Measurements from ENCODE around the gene NMUR1.

The NMUR1 gene

DNA sequence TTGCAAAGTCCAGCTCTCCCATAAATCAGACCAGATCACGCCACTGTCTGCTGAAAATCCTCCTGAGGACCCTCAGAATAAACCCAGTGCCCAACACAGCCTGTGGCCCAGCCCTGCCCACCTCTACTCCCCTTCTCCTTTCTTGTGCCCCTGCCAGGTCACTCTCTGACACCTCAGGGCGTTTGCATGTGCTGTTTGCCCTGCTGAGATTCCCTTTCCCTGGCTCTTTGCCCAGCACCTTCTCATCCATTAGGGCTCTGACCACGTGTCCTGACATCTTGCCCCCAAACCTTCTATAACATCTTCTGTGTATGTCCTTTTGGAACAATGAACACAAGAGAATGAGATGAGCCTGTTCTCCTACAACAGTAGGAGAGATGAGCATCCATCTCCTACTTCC, 18.5 kb upstream of the NMUR1 start:
- H3K4me3 ChIP-seq (ENCODE audit: low read depth, low read length) = no peak overlapping the region
- TF ChIP-seq, protein P1, sequence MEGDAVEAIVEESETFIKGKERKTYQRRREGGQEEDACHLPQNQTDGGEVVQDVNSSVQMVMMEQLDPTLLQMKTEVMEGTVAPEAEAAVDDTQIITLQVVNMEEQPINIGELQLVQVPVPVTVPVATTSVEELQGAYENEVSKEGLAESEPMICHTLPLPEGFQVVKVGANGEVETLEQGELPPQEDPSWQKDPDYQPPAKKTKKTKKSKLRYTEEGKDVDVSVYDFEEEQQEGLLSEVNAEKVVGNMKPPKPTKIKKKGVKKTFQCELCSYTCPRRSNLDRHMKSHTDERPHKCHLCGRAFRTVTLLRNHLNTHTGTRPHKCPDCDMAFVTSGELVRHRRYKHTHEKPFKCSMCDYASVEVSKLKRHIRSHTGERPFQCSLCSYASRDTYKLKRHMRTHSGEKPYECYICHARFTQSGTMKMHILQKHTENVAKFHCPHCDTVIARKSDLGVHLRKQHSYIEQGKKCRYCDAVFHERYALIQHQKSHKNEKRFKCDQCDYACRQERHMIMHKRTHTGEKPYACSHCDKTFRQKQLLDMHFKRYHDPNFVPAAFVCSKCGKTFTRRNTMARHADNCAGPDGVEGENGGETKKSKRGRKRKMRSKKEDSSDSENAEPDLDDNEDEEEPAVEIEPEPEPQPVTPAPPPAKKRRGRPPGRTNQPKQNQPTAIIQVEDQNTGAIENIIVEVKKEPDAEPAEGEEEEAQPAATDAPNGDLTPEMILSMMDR (IDR thresholded peaks at IDR 0.05; ENCODE audit: insufficient read depth, low read depth, low read length, missing control alignments) = no peak
- DNase-seq (ENCODE audit: low read depth) = no peak

- no peak for DNase-seq (ENCODE audit: low read depth)
- no peak overlapping the region for H3K4me3 ChIP-seq (ENCODE audit: low read depth, low read length)
- TF ChIP-seq, protein P1 (IDR thresholded peaks at IDR 0.05; ENCODE audit: insufficient read depth, low read depth, low read length, missing control alignments) = no peak
These were observed 17.3 kb upstream of the NMUR1 start for GRCh38 chr2:231547315-231548110.

DNA sequence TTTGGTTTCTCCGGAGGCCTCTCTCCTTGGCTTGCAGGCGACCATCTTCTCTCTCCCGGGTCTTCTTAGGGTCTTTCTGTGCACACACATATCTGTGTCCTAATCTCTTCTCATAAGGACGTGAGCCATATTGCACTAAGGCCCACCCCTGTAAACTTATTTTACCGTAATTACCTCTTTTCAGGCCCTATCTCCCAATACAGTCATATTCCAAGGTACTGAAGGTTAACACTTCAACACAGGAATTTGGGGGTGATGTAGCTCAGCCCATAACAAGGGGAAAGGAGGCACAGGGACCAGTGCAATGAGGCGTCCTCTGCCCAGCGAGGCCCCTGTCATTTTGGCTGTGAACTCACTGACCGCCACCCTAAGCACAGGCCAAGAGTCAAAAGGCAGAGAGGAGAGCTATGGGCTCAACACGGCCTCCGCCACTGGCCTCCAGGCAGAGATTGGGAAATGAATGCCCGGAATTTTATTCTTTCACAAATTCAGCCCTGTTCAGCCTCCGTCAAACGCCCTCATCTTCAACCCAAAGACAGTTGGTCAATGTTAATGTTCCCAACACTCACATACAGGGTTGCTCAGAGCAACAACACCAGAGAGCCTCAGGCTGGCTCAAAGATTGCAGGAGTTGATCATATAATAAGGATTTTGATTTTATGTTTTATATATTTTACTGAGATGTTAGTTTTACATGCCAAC, 15.9 kb upstream of the NMUR1 start:
- no peak overlapping the region for H3K4me3 ChIP-seq (ENCODE audit: low read depth, low read length)
- no peak for DNase-seq (ENCODE audit: low read depth)
- TF ChIP-seq, protein P1 (IDR thresholded peaks at IDR 0.05; ENCODE audit: insufficient read depth, low read depth, low read length, missing control alignments) = no peak

DNA sequence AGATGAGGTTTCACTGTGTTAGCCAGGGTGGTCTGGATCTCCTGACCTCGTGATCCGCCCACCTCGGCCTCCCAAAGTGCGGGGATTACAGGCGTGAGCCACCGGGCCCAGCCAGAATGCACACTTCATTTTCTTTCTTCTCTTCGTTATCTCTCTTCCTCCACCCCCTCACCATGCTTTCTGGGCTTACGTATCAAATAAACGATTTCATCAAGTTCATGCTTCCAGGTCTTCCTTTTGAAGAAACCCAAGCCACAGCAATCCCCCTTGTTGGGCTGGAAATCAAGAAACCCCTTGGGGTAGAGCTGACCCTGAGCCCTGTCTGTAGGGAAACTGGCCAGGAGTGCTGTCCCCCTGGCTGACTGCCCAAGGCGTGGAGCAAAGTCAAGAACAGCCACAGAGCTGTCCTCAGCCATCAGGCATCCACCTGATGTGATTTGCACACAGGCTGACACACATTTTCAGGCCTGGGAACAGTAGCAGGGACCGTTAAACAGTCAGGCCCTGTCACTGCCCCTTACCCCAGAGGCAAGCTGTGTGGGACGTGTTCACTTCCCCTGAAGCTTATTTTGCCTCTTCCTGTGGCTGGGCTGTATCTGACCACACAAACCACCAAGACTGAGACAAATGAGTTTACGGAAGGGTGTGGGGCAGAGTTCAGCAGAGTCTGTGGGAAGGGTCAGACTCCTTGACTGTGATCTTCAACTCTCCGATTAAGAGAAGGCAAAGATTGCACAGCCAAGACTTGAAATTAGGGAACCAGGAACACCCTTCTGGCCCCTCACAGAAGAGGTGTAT, 15.1 kb upstream of the NMUR1 start:
- H3K4me3 ChIP-seq (ENCODE audit: low read depth, low read length) = peak overlapping the region; percentile 28
- DNase-seq (ENCODE audit: low read depth) = peak; percentile 98
- TF ChIP-seq, protein P1 (IDR thresholded peaks at IDR 0.05; ENCODE audit: insufficient read depth, low read depth, low read length, missing control alignments) = no peak

GRCh38 chr2:231542136-231542535, 11.9 kb upstream of the NMUR1 start:
- TF ChIP-seq, protein P1 (IDR thresholded peaks at IDR 0.05; ENCODE audit: insufficient read depth, low read depth, low read length, missing control alignments) = no peak
- no peak for DNase-seq (ENCODE audit: low read depth)
- no peak overlapping the region for H3K4me3 ChIP-seq (ENCODE audit: low read depth, low read length)

- no peak overlapping the region for H3K4me3 ChIP-seq (ENCODE audit: low read depth, low read length)
- TF ChIP-seq, protein P1 (IDR thresholded peaks at IDR 0.05; ENCODE audit: insufficient read depth, low read depth, low read length, missing control alignments) = peak; percentile 20
- peak; percentile 41 for DNase-seq (ENCODE audit: low read depth)
These were observed 11.4 kb upstream of the NMUR1 start for GRCh38 chr2:231541645-231542044.

All from GM12865 (cell line).